Prostate gland (tissue), 2 donors: ENCODE results near the gene SCYGR3.

ENCODE experiments used
- POLR2AphosphoS5 ChIP-seq: sonication (generic); formaldehyde crosslinking; IDR thresholded peaks from one replicate; pipeline ENCODE4 v1.6.1; 2017; ENCODE audit warnings: antibody characterized with exemption
- TF ChIP-seq, protein P1 (sequence below), 4 experiments: fragments of 200-600 bp in 2 of 4; fragments of 450-650 bp in 2 of 4; sonication (generic) in 2 of 4; IDR thresholded peaks; 1 replicate in 3 of 4; 2 replicates in 1 of 4; pipeline ENCODE4 v1.5.1; 2016 to 2019; ENCODE audit warnings: antibody characterized with exemption in 4 of 4, mild to moderate bottlenecking in 2 of 4, moderate library complexity in 2 of 4

DNA sequence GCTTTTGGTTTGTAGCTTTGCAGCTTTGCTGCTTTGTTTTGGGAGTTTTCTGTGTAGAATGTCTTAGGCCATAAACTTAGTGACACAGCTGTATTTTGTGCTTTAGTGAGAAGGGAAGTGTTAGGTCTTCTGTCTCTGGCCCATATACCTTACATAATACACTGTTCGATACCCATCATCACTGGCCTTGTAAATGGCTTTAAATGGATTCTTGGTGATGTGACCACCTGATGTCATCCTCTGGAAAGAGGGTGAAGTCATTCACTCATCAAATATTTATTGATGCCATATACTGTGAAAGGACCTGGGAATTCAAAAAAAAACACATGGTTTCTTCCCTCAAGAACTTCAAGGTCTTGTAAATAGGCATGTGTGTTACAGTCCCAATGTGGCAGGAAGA lies 34.8 kb downstream of the SCYGR3 start:
- TF ChIP-seq, protein P1, sequence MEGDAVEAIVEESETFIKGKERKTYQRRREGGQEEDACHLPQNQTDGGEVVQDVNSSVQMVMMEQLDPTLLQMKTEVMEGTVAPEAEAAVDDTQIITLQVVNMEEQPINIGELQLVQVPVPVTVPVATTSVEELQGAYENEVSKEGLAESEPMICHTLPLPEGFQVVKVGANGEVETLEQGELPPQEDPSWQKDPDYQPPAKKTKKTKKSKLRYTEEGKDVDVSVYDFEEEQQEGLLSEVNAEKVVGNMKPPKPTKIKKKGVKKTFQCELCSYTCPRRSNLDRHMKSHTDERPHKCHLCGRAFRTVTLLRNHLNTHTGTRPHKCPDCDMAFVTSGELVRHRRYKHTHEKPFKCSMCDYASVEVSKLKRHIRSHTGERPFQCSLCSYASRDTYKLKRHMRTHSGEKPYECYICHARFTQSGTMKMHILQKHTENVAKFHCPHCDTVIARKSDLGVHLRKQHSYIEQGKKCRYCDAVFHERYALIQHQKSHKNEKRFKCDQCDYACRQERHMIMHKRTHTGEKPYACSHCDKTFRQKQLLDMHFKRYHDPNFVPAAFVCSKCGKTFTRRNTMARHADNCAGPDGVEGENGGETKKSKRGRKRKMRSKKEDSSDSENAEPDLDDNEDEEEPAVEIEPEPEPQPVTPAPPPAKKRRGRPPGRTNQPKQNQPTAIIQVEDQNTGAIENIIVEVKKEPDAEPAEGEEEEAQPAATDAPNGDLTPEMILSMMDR (IDR thresholded peaks at IDR 0.05), result no peak
- TF ChIP-seq POLR2AphosphoS5, result no peak
